B cell (primary cell): ENCODE measurements around the gene TMBIM4.

Experiments
- CTCF ChIP-seq: fragments of 200-600 bp; IDR thresholded peaks from one replicate; pipeline ENCODE4 v1.8.0; 2022; ENCODE audit warnings: antibody characterized with exemption, mild to moderate bottlenecking
- EZH2 ChIP-seq: IDR thresholded peaks from 2 replicates; pipeline ENCODE4 v1.6.1; 2012; ENCODE audit warnings: borderline replicate concordance, low read depth, mild to moderate bottlenecking, moderate library complexity, low read length; ENCODE audit not compliant: insufficient read depth, poor library complexity, severe bottlenecking

- TF ChIP-seq CTCF = no peak
- no peak for TF ChIP-seq EZH2
Observed at GRCh38 chr12:66092559-66093269, 77.1 kb downstream of the TMBIM4 start.
